ENCODE measurements around the gene KRTAP10-2. TPM values are rescaled to one million over a fixed set of nuclear protein-coding genes. Genes with fewer than 3 reads are reported as not detected.
"Not testable (repeated sequence)": the region's sequence is repeated elsewhere in the genome, so short reads cannot be mapped to it uniquely, and the experiment has no call there.

The KRTAP10-2 gene
- total RNA-seq, 2 experiments from 2014 or later, result not detected

GRCh38 chr21:44576025-44576420 is 24.7 kb upstream of the KRTAP10-2 start:
- Mint-ChIP-seq H3K4me1 (ENCODE audit: low read depth) (no peaks in the 10 kb centered on the region), H3K4me3 (no peak overlapping the region), H3K9me3 (peaks cover 21% of the 10 kb centered on the region), H3K27ac (no peak overlapping the region), H3K36me3 (ENCODE audit: low read depth) (peaks cover 9% of the 10 kb centered on the region), H3K27me3 (peaks cover 3% of the 10 kb centered on the region)
- POLR2A ChIA-PET, result no interaction called here
- ATAC-seq (no peak), DNase-seq (no peak)
- intact Hi-C loops (cut with micrococcal nuclease), result no loop called here
- CTCF ChIA-PET, result no interaction called here
- no peak for TF ChIP-seq CTCF (IDR thresholded peaks at IDR 0.05)

- POLR2A ChIA-PET, result no interaction called here
- Mint-ChIP-seq H3K27me3 (peaks cover 3% of the 10 kb centered on the region), H3K9me3 (peaks cover 18% of the 10 kb centered on the region), H3K4me1 (ENCODE audit: low read depth) (no peaks in the 10 kb centered on the region), H3K36me3 (ENCODE audit: low read depth) (peaks cover 9% of the 10 kb centered on the region), H3K4me3 (no peak overlapping the region), H3K27ac (no peak overlapping the region)
- CTCF ChIA-PET, result interaction anchor here (1.1 kb wide), 1 partner anchor 9 kb away, joined by 4 read pairs; no protein-coding TSS in a partner anchor
- ATAC-seq (no peak), DNase-seq (no peak)
- no peak for TF ChIP-seq CTCF (IDR thresholded peaks at IDR 0.05)
- intact Hi-C loops (cut with micrococcal nuclease), result no loop called here
Observed at GRCh38 chr21:44575307-44576024, 24.2 kb upstream of the KRTAP10-2 start.

GRCh38 chr21:44574457-44575306 is 23.4 kb upstream of the KRTAP10-2 start:
- no peak overlapping the region for H3K27ac Mint-ChIP-seq
- TF ChIP-seq CTCF (IDR thresholded peaks at IDR 0.05), result no peak
- peaks cover 9% of the 10 kb centered on the region for H3K36me3 Mint-ChIP-seq (ENCODE audit: low read depth)
- peaks cover 15% of the 10 kb centered on the region for H3K9me3 Mint-ChIP-seq
- no peak for DNase-seq
- H3K4me1 Mint-ChIP-seq (ENCODE audit: low read depth), result no peaks in the 10 kb centered on the region
- H3K27me3 Mint-ChIP-seq, result peaks cover 3% of the 10 kb centered on the region
- peak; percentile 17 for ATAC-seq
- ChIA-PET CTCF (interaction anchor here (1.1 kb wide), 1 partner anchor 10 kb away, joined by 4 read pairs; no protein-coding TSS in a partner anchor), POLR2A (no interaction called here)
- intact Hi-C loops (cut with micrococcal nuclease), result no loop called here
- H3K4me3 Mint-ChIP-seq, result no peak overlapping the region

GRCh38 chr21:44573630-44574456 is 22.5 kb upstream of the KRTAP10-2 start, which contains the start of gene KRTAP10-4:
TSS of gene KRTAP10-4 (plus strand) at chr21:44573729. CDS start at chr21:44573759, 30 bp downstream.
- DNase-seq; CTCF ChIA-PET; intact Hi-C loops (cut with micrococcal nuclease); H3K4me1 Mint-ChIP-seq (ENCODE audit: low read depth); POLR2A ChIA-PET; ATAC-seq; H3K27ac Mint-ChIP-seq; H3K27me3 Mint-ChIP-seq; H3K4me3 Mint-ChIP-seq; H3K36me3 Mint-ChIP-seq (ENCODE audit: low read depth): not testable (repeated sequence)
- H3K9me3 Mint-ChIP-seq, result peaks cover 15% of the 10 kb centered on the region

GRCh38 chr21:44572959-44573583 is 21.8 kb upstream of the KRTAP10-2 start:
- intact Hi-C loops (cut with micrococcal nuclease), result no loop called here
- ChIA-PET POLR2A (no interaction called here), CTCF (no interaction called here)
- peaks cover 9% of the 10 kb centered on the region for H3K36me3 Mint-ChIP-seq (ENCODE audit: low read depth)
- H3K4me3 Mint-ChIP-seq, result no peak overlapping the region
- peaks cover 15% of the 10 kb centered on the region for H3K9me3 Mint-ChIP-seq
- H3K27me3 Mint-ChIP-seq, result peaks cover 3% of the 10 kb centered on the region
- ATAC-seq (no peak), DNase-seq (no peak)
- no peak overlapping the region for H3K27ac Mint-ChIP-seq
- no peaks in the 10 kb centered on the region for H3K4me1 Mint-ChIP-seq (ENCODE audit: low read depth)
- no peak for TF ChIP-seq CTCF (IDR thresholded peaks at IDR 0.05)
